GM19351 (cell line): ENCODE measurements around the gene GCK.

Source experiments
- ATAC-seq: cut with Tn5 transposase; IDR thresholded peaks from one replicate; pipeline ENCODE4 v1.9.1; 2021; ENCODE audit warnings: mild to moderate bottlenecking, moderate library complexity; ENCODE audit not compliant: unreplicated experiment

The GCK gene

GRCh38 chr7:44124822-44125202 is 64.4 kb downstream of the GCK start:
- no peak for ATAC-seq

- ATAC-seq: peak; percentile 99
Observed at GRCh38 chr7:44123190-44124003, 65.8 kb downstream of the GCK start, which contains the start of gene POLD2. Gene POLD2, minus strand, starts transcription at chr7:44123548. Its CDS starts 1,495 bp downstream, at chr7:44122053.

GRCh38 chr7:44122529-44122928 is 66.7 kb downstream of the GCK start:
- no peak for ATAC-seq

GRCh38 chr7:44121761-44122420 is 67.3 kb downstream of the GCK start:
- ATAC-seq: no peak

- no peak for ATAC-seq
Observed at GRCh38 chr7:44120395-44120794, 68.8 kb downstream of the GCK start.

- no peak for ATAC-seq
Observed at GRCh38 chr7:44119829-44120380, 69.3 kb downstream of the GCK start.

- no peak for ATAC-seq
Observed at GRCh38 chr7:44117801-44118429, 71.3 kb downstream of the GCK start.

- no peak for ATAC-seq
Observed at GRCh38 chr7:44116789-44117666, 72.2 kb downstream of the GCK start.

GRCh38 chr7:44116087-44116788 is 73.0 kb downstream of the GCK start:
- ATAC-seq: no peak

- no peak for ATAC-seq
Observed at GRCh38 chr7:44114586-44115310, 74.5 kb downstream of the GCK start.

- ATAC-seq: no peak
Observed at GRCh38 chr7:44113764-44114354, 75.4 kb downstream of the GCK start.

GRCh38 chr7:44112997-44113763 is 76.1 kb downstream of the GCK start:
- ATAC-seq: no peak

GRCh38 chr7:44112231-44112996 is 76.8 kb downstream of the GCK start:
- ATAC-seq: no peak

GRCh38 chr7:44111761-44112160 is 77.5 kb downstream of the GCK start:
- ATAC-seq: no peak

- no peak for ATAC-seq
Observed at GRCh38 chr7:44110719-44111635, 78.3 kb downstream of the GCK start.

- no peak for ATAC-seq
Observed at GRCh38 chr7:44109991-44110390, 79.2 kb downstream of the GCK start.
